Neutrophil (primary cell): ENCODE measurements around the gene MMS22L.

Experiments used
- H3K27ac ChIP-seq: fragments of 200-600 bp; sonication (generic); 2 replicates; pipeline ENCODE4 v1.5.1; 2016; ENCODE audit warnings: mild to moderate bottlenecking, moderate library complexity
- H3K27me3 ChIP-seq: fragments of 200-600 bp; sonication (generic); 2 replicates; pipeline ENCODE4 v1.6.0; 2016; ENCODE audit warnings: mild to moderate bottlenecking
- H3K36me3 ChIP-seq: fragments of 200-600 bp; sonication (generic); 2 replicates; pipeline ENCODE4 v1.5.1; 2017
- H3K4me1 ChIP-seq, 2 experiments: fragments of 200-600 bp in 1 of 2; sonication (generic) in 1 of 2; 1 replicate in 1 of 2; 2 replicates in 1 of 2; pipeline versions ENCODE4 v1.5.1 to v1.6.1; 2013 to 2016; ENCODE audit warnings: low read depth in 1 of 2, low read length in 1 of 2, mild to moderate bottlenecking in 1 of 2, moderate library complexity in 1 of 2; ENCODE audit not compliant: control insufficient read depth in 1 of 2, insufficient read depth in 1 of 2
- H3K4me3 ChIP-seq, 2 experiments: fragments of 200-600 bp in 1 of 2; sonication (generic) in 1 of 2; 1 replicate in 1 of 2; 2 replicates in 1 of 2; pipeline ENCODE4 v1.5.1; 2013 to 2016; ENCODE audit warnings: low read depth in 1 of 2, low read length in 1 of 2, mild to moderate bottlenecking in 1 of 2, moderate library complexity in 1 of 2
- H3K9me3 ChIP-seq: fragments of 200-600 bp; sonication (generic); 2 replicates; pipeline ENCODE4 v1.5.1; 2016
- TF ChIP-seq, protein P1 (sequence below): fragments of 200-600 bp; sonication (generic); IDR thresholded peaks from 2 replicates; pipeline ENCODE4 v1.5.1; 2016; ENCODE audit warnings: antibody characterized with exemption

MMS22L gene

DNA sequence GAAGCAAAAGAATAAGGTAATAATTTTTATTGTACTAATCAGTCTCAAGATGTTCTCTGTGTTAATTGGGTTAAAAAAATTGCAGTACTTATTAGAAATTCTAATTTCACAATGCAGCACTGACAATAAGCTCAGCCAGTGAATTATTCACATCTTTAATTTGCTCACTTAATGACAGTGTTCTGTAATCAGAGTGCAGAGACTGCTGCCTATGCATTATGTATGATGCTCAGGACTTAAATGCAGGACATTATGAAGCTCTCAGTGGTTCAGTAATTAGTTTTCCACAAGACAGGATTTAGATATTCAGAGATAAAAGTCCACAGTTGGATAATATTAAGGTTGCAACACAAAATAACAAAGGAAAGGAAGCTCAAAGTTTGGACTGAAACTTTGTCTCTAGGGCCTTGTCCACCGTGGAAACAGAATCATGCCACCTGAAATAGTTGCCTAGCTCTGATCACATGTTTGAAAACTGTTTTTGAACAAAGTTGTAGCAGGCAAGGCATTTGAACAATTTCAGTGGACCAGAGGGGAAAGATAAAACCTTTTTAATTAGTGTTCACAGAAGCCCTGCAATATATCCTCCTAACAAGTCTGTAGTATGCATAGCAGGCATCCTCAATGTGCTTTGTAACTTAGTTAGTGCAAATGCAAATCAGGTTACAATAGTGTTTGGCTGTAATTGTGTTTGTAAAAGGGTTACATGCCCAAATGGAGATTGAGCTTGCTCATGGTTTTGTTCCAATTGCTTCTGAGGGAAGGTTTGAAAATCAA lies 23.7 kb upstream of the MMS22L start:
- H3K27ac ChIP-seq = no peak overlapping the region
- H3K36me3 ChIP-seq = no peaks in the 10 kb centered on the region
- H3K4me1 ChIP-seq = no peaks in the 10 kb centered on the region
- H3K9me3 ChIP-seq = no peaks in the 10 kb centered on the region
- TF ChIP-seq, protein P1, sequence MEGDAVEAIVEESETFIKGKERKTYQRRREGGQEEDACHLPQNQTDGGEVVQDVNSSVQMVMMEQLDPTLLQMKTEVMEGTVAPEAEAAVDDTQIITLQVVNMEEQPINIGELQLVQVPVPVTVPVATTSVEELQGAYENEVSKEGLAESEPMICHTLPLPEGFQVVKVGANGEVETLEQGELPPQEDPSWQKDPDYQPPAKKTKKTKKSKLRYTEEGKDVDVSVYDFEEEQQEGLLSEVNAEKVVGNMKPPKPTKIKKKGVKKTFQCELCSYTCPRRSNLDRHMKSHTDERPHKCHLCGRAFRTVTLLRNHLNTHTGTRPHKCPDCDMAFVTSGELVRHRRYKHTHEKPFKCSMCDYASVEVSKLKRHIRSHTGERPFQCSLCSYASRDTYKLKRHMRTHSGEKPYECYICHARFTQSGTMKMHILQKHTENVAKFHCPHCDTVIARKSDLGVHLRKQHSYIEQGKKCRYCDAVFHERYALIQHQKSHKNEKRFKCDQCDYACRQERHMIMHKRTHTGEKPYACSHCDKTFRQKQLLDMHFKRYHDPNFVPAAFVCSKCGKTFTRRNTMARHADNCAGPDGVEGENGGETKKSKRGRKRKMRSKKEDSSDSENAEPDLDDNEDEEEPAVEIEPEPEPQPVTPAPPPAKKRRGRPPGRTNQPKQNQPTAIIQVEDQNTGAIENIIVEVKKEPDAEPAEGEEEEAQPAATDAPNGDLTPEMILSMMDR = no peak
- H3K27me3 ChIP-seq = peaks cover 19% of the 10 kb centered on the region
- H3K4me3 ChIP-seq = no peak overlapping the region

DNA sequence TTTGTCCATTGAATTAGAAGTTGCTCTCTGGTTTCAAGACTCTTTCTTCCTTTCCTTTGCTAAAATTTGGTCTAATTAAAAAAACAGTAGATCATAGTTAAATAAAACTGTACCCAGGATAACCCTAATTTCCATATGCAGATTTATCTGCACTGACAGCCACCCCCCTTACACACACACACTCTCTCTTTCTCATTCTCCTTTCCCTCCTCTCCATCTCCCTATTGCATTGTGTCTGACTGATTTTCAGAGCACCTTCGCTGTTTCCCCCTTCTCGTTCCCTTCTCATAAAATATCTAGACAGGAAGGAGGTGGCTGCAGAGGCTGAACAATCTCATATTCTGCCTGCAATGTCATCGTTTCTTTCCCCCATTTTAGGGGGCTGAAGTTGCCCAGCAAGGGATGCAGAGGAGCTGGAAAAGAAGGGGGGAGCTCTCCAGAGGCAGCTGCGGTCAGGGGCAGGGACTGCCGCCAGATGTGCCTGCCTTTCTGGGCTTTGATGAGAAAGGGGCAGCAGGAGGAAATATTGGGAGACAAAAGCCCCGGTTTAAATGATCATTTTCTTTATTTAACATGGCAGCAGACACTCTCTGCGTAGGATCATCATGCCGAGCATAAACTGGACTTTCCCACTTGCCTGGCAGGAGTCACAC lies 22.5 kb upstream of the MMS22L start:
- no peak overlapping the region for H3K27ac ChIP-seq
- no peaks in the 10 kb centered on the region for H3K36me3 ChIP-seq
- no peak overlapping the region for H3K4me3 ChIP-seq
- no peaks in the 10 kb centered on the region for H3K9me3 ChIP-seq
- H3K27me3 ChIP-seq = peaks cover 19% of the 10 kb centered on the region
- no peaks in the 10 kb centered on the region for H3K4me1 ChIP-seq
- TF ChIP-seq, protein P1 = no peak

DNA sequence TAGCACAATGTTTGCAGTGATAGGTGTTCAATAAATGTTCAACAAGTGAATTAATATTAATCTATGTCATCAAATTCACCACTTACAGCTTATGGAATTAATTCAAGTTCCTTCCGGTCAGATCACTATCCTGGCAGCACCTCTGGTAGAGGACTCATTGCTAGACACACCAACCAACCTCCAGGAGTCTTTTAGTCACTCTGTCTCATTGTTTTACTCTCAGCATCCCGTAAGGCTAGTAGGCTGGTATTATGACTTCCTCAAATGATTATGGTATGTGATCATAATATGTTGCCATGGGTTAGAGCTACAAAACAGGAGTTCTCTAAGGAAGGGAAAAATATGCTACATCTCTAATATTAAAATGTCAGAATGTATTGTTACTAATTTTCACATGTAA lies 21.7 kb upstream of the MMS22L start:
- no peak overlapping the region for H3K4me3 ChIP-seq
- no peaks in the 10 kb centered on the region for H3K4me1 ChIP-seq
- no peak overlapping the region for H3K27ac ChIP-seq
- TF ChIP-seq, protein P1 = no peak
- peaks cover 19% of the 10 kb centered on the region for H3K27me3 ChIP-seq
- H3K36me3 ChIP-seq = no peaks in the 10 kb centered on the region
- H3K9me3 ChIP-seq = no peaks in the 10 kb centered on the region

DNA sequence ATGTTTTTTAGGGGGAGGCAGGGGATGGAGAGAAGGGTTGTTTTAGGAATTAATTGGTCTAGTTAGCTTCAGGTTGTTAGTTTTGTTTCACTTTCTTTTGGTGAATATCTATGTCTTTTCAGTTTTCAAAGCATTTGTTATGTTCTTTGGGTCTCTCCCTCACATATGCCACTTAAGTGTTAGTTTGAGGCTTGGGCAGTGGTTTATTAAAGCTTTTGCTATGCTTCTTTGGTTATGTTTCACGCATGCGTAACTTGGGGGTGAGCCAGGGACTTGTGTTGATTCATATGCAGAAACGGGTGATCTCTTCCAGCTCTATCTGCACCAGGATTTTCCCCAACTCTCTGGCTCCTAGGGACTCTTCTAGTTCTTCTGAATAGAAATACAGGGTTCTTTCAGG lies 11.4 kb upstream of the MMS22L start:
- no peak overlapping the region for H3K4me3 ChIP-seq

DNA sequence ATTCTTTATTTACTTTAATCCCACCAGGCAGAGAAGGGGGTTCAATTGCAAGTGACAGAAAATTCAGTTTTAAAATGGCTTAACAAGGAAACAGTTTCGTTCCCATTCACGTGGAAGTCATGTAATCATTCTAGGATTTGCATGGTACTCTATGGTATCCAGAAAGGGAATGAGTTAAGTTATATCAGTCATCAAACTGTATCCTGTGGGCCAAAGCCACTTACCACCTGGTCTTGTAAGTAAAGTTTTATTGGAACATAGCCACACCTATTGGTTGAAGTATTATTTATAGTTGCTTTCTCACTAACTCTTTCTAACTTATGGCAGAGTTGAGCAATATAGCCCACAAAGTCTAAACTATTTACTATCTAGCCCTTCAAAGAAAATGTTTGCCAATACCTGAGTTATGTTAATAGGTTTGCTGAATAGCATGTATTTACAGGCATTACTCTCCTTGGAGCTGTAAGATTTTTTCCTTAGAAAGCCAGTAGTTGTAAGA lies 10.2 kb upstream of the MMS22L start:
- H3K4me1 ChIP-seq = no peaks in the 10 kb centered on the region
- TF ChIP-seq, protein P1 = no peak
- no peaks in the 10 kb centered on the region for H3K36me3 ChIP-seq
- no peak overlapping the region for H3K27ac ChIP-seq
- no peak overlapping the region for H3K4me3 ChIP-seq
- no peaks in the 10 kb centered on the region for H3K9me3 ChIP-seq
- H3K27me3 ChIP-seq = no peaks in the 10 kb centered on the region

More for the DNA sequence above, 11.4 kb upstream of the MMS22L start:
- TF ChIP-seq, protein P1 = no peak
- no peaks in the 10 kb centered on the region for H3K36me3 ChIP-seq
- H3K27ac ChIP-seq = no peak overlapping the region
- no peaks in the 10 kb centered on the region for H3K4me1 ChIP-seq
- H3K9me3 ChIP-seq = no peaks in the 10 kb centered on the region
- H3K27me3 ChIP-seq = no peaks in the 10 kb centered on the region
